ENCODE measurements around the gene ZBTB25.

Gene ZBTB25

GRCh38 chr14:64541972-64542835, 38.6 kb upstream of the ZBTB25 start:
- DNase-seq (ENCODE audit: extremely low read depth, low read depth) = no peak
- H3K4me3 ChIP-seq (replicated peaks; ENCODE audit: low read depth, low read length) = peak overlapping the region; percentile 46
- no peak for TF ChIP-seq CTCF (IDR thresholded peaks at IDR 0.05; ENCODE audit: low read depth, low read length, missing control alignments)

GRCh38 chr14:64541261-64541971, 37.8 kb upstream of the ZBTB25 start:
- TF ChIP-seq CTCF (IDR thresholded peaks at IDR 0.05; ENCODE audit: low read depth, low read length, missing control alignments) = no peak
- peak overlapping the region; percentile 46 for H3K4me3 ChIP-seq (replicated peaks; ENCODE audit: low read depth, low read length)
- no peak for DNase-seq (ENCODE audit: extremely low read depth, low read depth)

- peak; percentile 86 for TF ChIP-seq CTCF (IDR thresholded peaks at IDR 0.05; ENCODE audit: low read depth, low read length, missing control alignments)
Observed at GRCh38 chr14:64540208-64541202, 36.9 kb upstream of the ZBTB25 start, which contains the start of gene HSPA2. TSS of gene HSPA2 (plus strand) at chr14:64540741. CDS start at chr14:64540850, 109 bp downstream.

GRCh38 chr14:64536488-64537245, 33.0 kb upstream of the ZBTB25 start:
- no peak for TF ChIP-seq CTCF (IDR thresholded peaks at IDR 0.05; ENCODE audit: low read depth, low read length, missing control alignments)
- DNase-seq (ENCODE audit: extremely low read depth, low read depth) = no peak

More at GRCh38 chr14:64540208-64541202, 36.9 kb upstream of the ZBTB25 start, which contains the start of gene HSPA2:
- peak within 1 kb of the TSS; percentile 52 for H3K4me3 ChIP-seq (replicated peaks; ENCODE audit: low read depth, low read length)
- DNase-seq (ENCODE audit: extremely low read depth, low read depth) = peak; percentile 97

GRCh38 chr14:64531567-64531966, 27.9 kb upstream of the ZBTB25 start:
- no peak overlapping the region for H3K4me3 ChIP-seq (replicated peaks; ENCODE audit: low read depth, low read length)
- DNase-seq (ENCODE audit: extremely low read depth, low read depth) = no peak
- TF ChIP-seq CTCF (IDR thresholded peaks at IDR 0.05; ENCODE audit: low read depth, low read length, missing control alignments) = no peak

More at GRCh38 chr14:64536488-64537245, 33.0 kb upstream of the ZBTB25 start:
- H3K4me3 ChIP-seq (replicated peaks; ENCODE audit: low read depth, low read length) = no peak overlapping the region
